Measurements from ENCODE around the gene ESF1. TPM values are rescaled to one million over a fixed set of nuclear protein-coding genes. Genes with fewer than 3 reads are reported as not detected.

Gene ESF1
- total RNA-seq, 5 donors from 2014 or later (not counting 1 experiment from before 2014, with no cell fraction given), result 9.4 to 14.2 (median 12.2) TPM

DNA sequence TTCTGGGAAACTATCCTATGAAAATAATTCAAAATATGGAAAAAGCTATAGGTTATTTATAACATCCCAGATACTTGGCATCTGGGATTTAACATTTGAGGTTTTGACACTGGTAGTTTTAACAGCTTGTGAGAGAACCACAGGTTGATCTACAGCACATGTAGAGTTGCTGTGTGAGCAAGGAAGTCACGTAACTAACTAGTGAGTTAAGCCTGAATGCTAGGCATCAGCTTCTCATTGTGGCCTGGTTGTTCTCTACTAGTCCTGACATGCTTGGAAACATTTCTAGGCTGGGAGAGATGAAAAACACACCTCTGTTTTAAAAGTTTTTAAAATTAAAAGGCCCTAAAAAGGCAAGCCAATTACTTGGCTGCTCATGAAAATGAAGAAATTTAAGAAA lies 28.2 kb downstream of the ESF1 start:
- Mint-ChIP-seq H3K36me3 (peaks cover 32% of the 10 kb centered on the region), H3K27me3 (no peaks in the 10 kb centered on the region), H3K27ac (no peak overlapping the region), H3K4me3 (no peak overlapping the region), H3K4me1 (no peaks in the 10 kb centered on the region), H3K9me3 (no peaks in the 10 kb centered on the region)
- Histone ChIP-seq H3K27me3 (replicated peaks in 1 of 2; ENCODE audit: control insufficient read depth in 2 of 2, extremely low read depth in 1 of 2, insufficient read depth in 2 of 2, low read length in 1 of 2) (no peaks in the 10 kb centered on the region), H3K27ac (ENCODE audit: low read length) (no peak overlapping the region), H3K9me3 (no peaks in the 10 kb centered on the region), H3K4me1 (ENCODE audit: control insufficient read depth in 1 of 2, extremely low read depth in 1 of 2, insufficient read depth in 2 of 2, low read length in 2 of 2) (no peaks in the 10 kb centered on the region), H3K4me3 (ENCODE audit: control insufficient read depth in 1 of 2, extremely low read depth in 1 of 2, low read length in 1 of 2) (no peak overlapping the region), H3K36me3 (ENCODE audit: control insufficient read depth in 2 of 2, extremely low read depth in 1 of 2, insufficient read depth in 1 of 2, low read length in 1 of 2) (peaks cover 4 to 38% of the 10 kb centered on the region in 2 donors)
- POLR2A ChIA-PET, result no interaction called here
- no peak for ATAC-seq (replicated peaks in 1 of 4)
- CTCF ChIA-PET, result no interaction called here
- no peak for DNase-seq
- WGBS (ENCODE audit: insufficient coverage), result 100% methylated on average over 1 of the region's 1 CpG

- Mint-ChIP-seq H3K36me3 (peaks cover 38% of the 10 kb centered on the region), H3K4me3 (no peak overlapping the region), H3K4me1 (no peaks in the 10 kb centered on the region), H3K9me3 (no peaks in the 10 kb centered on the region), H3K27ac (no peak overlapping the region), H3K27me3 (no peaks in the 10 kb centered on the region)
- Histone ChIP-seq H3K27ac (ENCODE audit: low read length) (no peak overlapping the region), H3K9me3 (no peaks in the 10 kb centered on the region), H3K27me3 (replicated peaks in 1 of 2; ENCODE audit: control insufficient read depth in 2 of 2, extremely low read depth in 1 of 2, insufficient read depth in 2 of 2, low read length in 1 of 2) (no peaks in the 10 kb centered on the region), H3K4me1 (ENCODE audit: control insufficient read depth in 1 of 2, extremely low read depth in 1 of 2, insufficient read depth in 2 of 2, low read length in 2 of 2) (no peaks in the 10 kb centered on the region), H3K4me3 (ENCODE audit: control insufficient read depth in 1 of 2, extremely low read depth in 1 of 2, low read length in 1 of 2) (no peak overlapping the region), H3K36me3 (ENCODE audit: control insufficient read depth in 2 of 2, extremely low read depth in 1 of 2, insufficient read depth in 1 of 2, low read length in 1 of 2) (peaks cover 4 to 40% of the 10 kb centered on the region in 2 donors)
- CTCF ChIA-PET, result no interaction called here
- WGBS (ENCODE audit: insufficient coverage), result 92% methylated on average over 2 of the region's 5 CpGs
- no peak for ATAC-seq (replicated peaks in 1 of 4)
- POLR2A ChIA-PET, result no interaction called here
- no peak for DNase-seq
These were observed 28.9 kb downstream of the ESF1 start for GRCh38 chr20:13755809-13756208.

DNA sequence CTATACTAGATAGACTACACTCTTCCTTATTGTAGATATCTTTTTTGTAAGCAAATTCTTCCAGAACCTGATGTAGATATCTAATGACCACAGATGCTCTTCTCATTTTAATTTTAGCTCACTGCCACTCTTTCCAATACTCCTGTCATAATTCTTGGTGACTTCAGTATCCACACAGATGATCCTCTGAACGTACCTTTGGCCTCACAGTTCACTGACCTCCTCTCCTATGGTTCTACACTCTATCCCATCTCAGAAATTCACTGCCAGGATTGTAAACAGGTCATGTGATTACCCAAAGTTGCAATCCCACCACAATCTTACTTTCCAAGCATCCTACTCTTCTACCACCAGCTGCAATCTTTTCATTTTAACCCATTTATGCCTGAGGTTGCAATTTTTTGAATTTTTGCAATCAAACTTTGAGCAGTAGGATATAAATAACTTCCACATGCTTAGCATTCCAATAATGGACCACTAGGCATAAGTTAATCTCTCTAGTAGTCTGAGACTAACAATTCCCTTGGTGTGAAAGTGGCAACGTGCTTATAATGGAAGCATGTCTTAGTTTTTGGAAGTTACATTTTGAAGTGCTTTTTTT lies 31.2 kb downstream of the ESF1 start:
- peaks cover 33% of the 10 kb centered on the region for H3K36me3 Mint-ChIP-seq
- WGBS (ENCODE audit: insufficient coverage), result 89% methylated on average over 1 of the region's 2 CpGs

DNA sequence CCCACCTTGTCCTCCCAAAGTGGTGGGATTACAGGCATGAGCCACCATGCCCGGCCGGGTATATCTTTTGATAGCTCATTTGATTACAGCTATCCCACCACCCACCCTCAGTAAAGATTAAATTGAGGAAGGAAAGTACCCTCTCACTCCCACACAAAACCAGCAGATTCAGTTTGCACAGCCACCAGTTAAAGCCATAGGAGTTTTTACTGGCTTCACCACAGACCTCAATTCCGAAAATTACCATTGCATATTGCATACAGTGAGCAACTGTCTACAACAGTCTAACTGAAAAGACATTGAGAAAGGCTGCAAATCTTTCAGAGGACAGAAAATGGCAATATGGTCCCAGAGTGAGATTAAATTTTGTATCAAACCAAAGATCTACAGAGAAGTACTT lies 34.9 kb downstream of the ESF1 start:
- CTCF ChIA-PET, result interaction anchor here in 1 of 2 donors (0.6 kb wide), 1 partner anchor 48 kb away, joined by 7 read pairs; no protein-coding TSS in a partner anchor
- WGBS (ENCODE audit: insufficient coverage), result no CpG with 5 or more reads among the region's 3 CpGs
- H3K4me1 Mint-ChIP-seq, result no peaks in the 10 kb centered on the region

More for the DNA sequence above, 31.2 kb downstream of the ESF1 start:
- Mint-ChIP-seq H3K27me3 (no peaks in the 10 kb centered on the region), H3K9me3 (no peaks in the 10 kb centered on the region), H3K27ac (no peak overlapping the region), H3K4me3 (no peak overlapping the region), H3K4me1 (no peaks in the 10 kb centered on the region)
- Histone ChIP-seq H3K27me3 (replicated peaks in 1 of 2; ENCODE audit: control insufficient read depth in 2 of 2, extremely low read depth in 1 of 2, insufficient read depth in 2 of 2, low read length in 1 of 2) (no peaks in the 10 kb centered on the region), H3K36me3 (ENCODE audit: control insufficient read depth in 2 of 2, extremely low read depth in 1 of 2, insufficient read depth in 1 of 2, low read length in 1 of 2) (peaks cover 4 to 29% of the 10 kb centered on the region in 2 donors), H3K4me1 (ENCODE audit: control insufficient read depth in 1 of 2, extremely low read depth in 1 of 2, insufficient read depth in 2 of 2, low read length in 2 of 2) (no peaks in the 10 kb centered on the region), H3K4me3 (ENCODE audit: control insufficient read depth in 1 of 2, extremely low read depth in 1 of 2, low read length in 1 of 2) (no peak overlapping the region), H3K9me3 (no peaks in the 10 kb centered on the region), H3K27ac (ENCODE audit: low read length) (no peak overlapping the region)
- CTCF ChIA-PET, result interaction anchor here in 1 of 2 donors (1.9 kb wide), 1 partner anchor 18 kb away, joined by 7 read pairs; no protein-coding TSS in a partner anchor
- POLR2A ChIA-PET, result no interaction called here
- no peak for ATAC-seq (replicated peaks in 1 of 4)
- DNase-seq, result no peak

GRCh38 chr20:13745784-13746183 lies 38.9 kb downstream of the ESF1 start:
- no peaks in the 10 kb centered on the region for H3K4me1 ChIP-seq (ENCODE audit: control insufficient read depth in 1 of 2, extremely low read depth in 1 of 2, insufficient read depth in 2 of 2, low read length in 2 of 2)
- Mint-ChIP-seq H3K9me3 (peaks cover 5 to 9% (median 6%) of the 10 kb centered on the region in 3 donors), H3K4me1 (no peaks in the 10 kb centered on the region), H3K4me3 (no peak overlapping the region), H3K27me3 (no peaks in the 10 kb centered on the region), H3K27ac (no peak overlapping the region), H3K36me3 (peaks cover 44% of the 10 kb centered on the region)
- H3K9me3 ChIP-seq, result no peaks in the 10 kb centered on the region
- no peaks in the 10 kb centered on the region for H3K27me3 ChIP-seq (replicated peaks in 1 of 2; ENCODE audit: control insufficient read depth in 2 of 2, extremely low read depth in 1 of 2, insufficient read depth in 2 of 2, low read length in 1 of 2)
- no CpG with 5 or more reads among the region's 2 CpGs for WGBS (ENCODE audit: insufficient coverage)
- ATAC-seq (replicated peaks in 1 of 4), result no peak
- no peak for DNase-seq
- no peak overlapping the region for H3K4me3 ChIP-seq (ENCODE audit: control insufficient read depth in 1 of 2, extremely low read depth in 1 of 2, low read length in 1 of 2)
- POLR2A ChIA-PET, result no interaction called here
- peaks cover 10% of the 10 kb centered on the region in 2 donors for H3K36me3 ChIP-seq (ENCODE audit: control insufficient read depth in 2 of 2, extremely low read depth in 1 of 2, insufficient read depth in 1 of 2, low read length in 1 of 2)
- CTCF ChIA-PET, result no interaction called here
- no peak overlapping the region for H3K27ac ChIP-seq (ENCODE audit: low read length)

More for the DNA sequence above, 34.9 kb downstream of the ESF1 start:
- Mint-ChIP-seq H3K9me3 (no peaks in the 10 kb centered on the region), H3K27ac (no peak overlapping the region), H3K4me3 (no peak overlapping the region), H3K27me3 (no peaks in the 10 kb centered on the region), H3K36me3 (peaks cover 18% of the 10 kb centered on the region)
- Histone ChIP-seq H3K36me3 (ENCODE audit: control insufficient read depth in 2 of 2, extremely low read depth in 1 of 2, insufficient read depth in 1 of 2, low read length in 1 of 2) (peaks cover 0 to 21% of the 10 kb centered on the region in 2 donors), H3K9me3 (no peaks in the 10 kb centered on the region), H3K27me3 (replicated peaks in 1 of 2; ENCODE audit: control insufficient read depth in 2 of 2, extremely low read depth in 1 of 2, insufficient read depth in 2 of 2, low read length in 1 of 2) (no peaks in the 10 kb centered on the region), H3K27ac (ENCODE audit: low read length) (no peak overlapping the region), H3K4me1 (ENCODE audit: control insufficient read depth in 1 of 2, extremely low read depth in 1 of 2, insufficient read depth in 2 of 2, low read length in 2 of 2) (no peaks in the 10 kb centered on the region), H3K4me3 (ENCODE audit: control insufficient read depth in 1 of 2, extremely low read depth in 1 of 2, low read length in 1 of 2) (no peak overlapping the region)
- ATAC-seq (replicated peaks in 1 of 4) (no peak), DNase-seq (no peak)
- POLR2A ChIA-PET, result no interaction called here

DNA sequence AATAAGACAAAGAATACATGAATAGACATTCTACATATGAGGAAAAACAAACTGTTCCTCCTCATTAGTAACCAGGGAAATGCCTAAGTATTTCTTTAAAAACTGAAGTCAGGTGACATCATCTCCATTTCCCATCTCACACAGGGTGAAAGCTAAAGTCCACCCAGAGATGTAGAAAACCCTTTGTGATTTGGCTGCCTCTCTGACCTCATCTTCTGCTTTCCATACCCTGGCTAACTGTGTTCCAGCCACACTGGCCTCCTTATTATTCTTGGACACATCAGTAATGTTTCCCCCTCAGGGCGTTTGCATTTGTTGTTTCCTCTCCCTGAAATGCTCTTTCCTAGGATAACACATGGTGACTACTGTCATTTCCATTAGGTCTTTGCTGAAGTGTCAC lies 40.4 kb downstream of the ESF1 start:
- Histone ChIP-seq H3K36me3 (ENCODE audit: control insufficient read depth in 2 of 2, extremely low read depth in 1 of 2, insufficient read depth in 1 of 2, low read length in 1 of 2) (peaks cover 13% of the 10 kb centered on the region in 2 donors), H3K4me3 (ENCODE audit: control insufficient read depth in 1 of 2, extremely low read depth in 1 of 2, low read length in 1 of 2) (no peak overlapping the region), H3K4me1 (ENCODE audit: control insufficient read depth in 1 of 2, extremely low read depth in 1 of 2, insufficient read depth in 2 of 2, low read length in 2 of 2) (no peaks in the 10 kb centered on the region), H3K27ac (ENCODE audit: low read length) (no peak overlapping the region), H3K27me3 (replicated peaks in 1 of 2; ENCODE audit: control insufficient read depth in 2 of 2, extremely low read depth in 1 of 2, insufficient read depth in 2 of 2, low read length in 1 of 2) (no peaks in the 10 kb centered on the region), H3K9me3 (no peaks in the 10 kb centered on the region)
- 75% methylated on average over 1 of the region's 1 CpG for WGBS (ENCODE audit: insufficient coverage)
- peaks cover 5 to 12% (median 11%) of the 10 kb centered on the region in 3 donors for H3K9me3 Mint-ChIP-seq
- no peak overlapping the region for H3K27ac Mint-ChIP-seq
- DNase-seq (no peak), ATAC-seq (replicated peaks in 1 of 4) (no peak)
- H3K27me3 Mint-ChIP-seq, result no peaks in the 10 kb centered on the region
- CTCF ChIA-PET, result no interaction called here
- no peak overlapping the region for H3K4me3 Mint-ChIP-seq
- peaks cover 51% of the 10 kb centered on the region for H3K36me3 Mint-ChIP-seq
- H3K4me1 Mint-ChIP-seq, result no peaks in the 10 kb centered on the region
- POLR2A ChIA-PET, result no interaction called here

GRCh38 chr20:13741879-13742278 lies 42.8 kb downstream of the ESF1 start:
- Mint-ChIP-seq H3K27ac (no peak overlapping the region), H3K4me1 (no peaks in the 10 kb centered on the region), H3K4me3 (no peak overlapping the region), H3K36me3 (peaks cover 59% of the 10 kb centered on the region), H3K27me3 (no peaks in the 10 kb centered on the region), H3K9me3 (peaks cover 5 to 12% (median 11%) of the 10 kb centered on the region in 3 donors)
- ATAC-seq (replicated peaks in 1 of 4), result no peak
- H3K4me1 ChIP-seq (ENCODE audit: control insufficient read depth in 1 of 2, extremely low read depth in 1 of 2, insufficient read depth in 2 of 2, low read length in 2 of 2), result no peaks in the 10 kb centered on the region
- H3K36me3 ChIP-seq (ENCODE audit: control insufficient read depth in 2 of 2, extremely low read depth in 1 of 2, insufficient read depth in 1 of 2, low read length in 1 of 2), result peaks cover 13 to 17% of the 10 kb centered on the region in 2 donors
- no peak overlapping the region for H3K27ac ChIP-seq (ENCODE audit: low read length)
- CTCF ChIA-PET, result no interaction called here
- no peak overlapping the region for H3K4me3 ChIP-seq (ENCODE audit: control insufficient read depth in 1 of 2, extremely low read depth in 1 of 2, low read length in 1 of 2)
- POLR2A ChIA-PET, result no interaction called here
- H3K27me3 ChIP-seq (replicated peaks in 1 of 2; ENCODE audit: control insufficient read depth in 2 of 2, extremely low read depth in 1 of 2, insufficient read depth in 2 of 2, low read length in 1 of 2), result no peaks in the 10 kb centered on the region
- DNase-seq, result no peak
- no peaks in the 10 kb centered on the region for H3K9me3 ChIP-seq
- WGBS (ENCODE audit: insufficient coverage), result no CpG with 5 or more reads among the region's 6 CpGs

All from T-cell (primary cell).